ENCODE data around the gene SPAG16.

DNA sequence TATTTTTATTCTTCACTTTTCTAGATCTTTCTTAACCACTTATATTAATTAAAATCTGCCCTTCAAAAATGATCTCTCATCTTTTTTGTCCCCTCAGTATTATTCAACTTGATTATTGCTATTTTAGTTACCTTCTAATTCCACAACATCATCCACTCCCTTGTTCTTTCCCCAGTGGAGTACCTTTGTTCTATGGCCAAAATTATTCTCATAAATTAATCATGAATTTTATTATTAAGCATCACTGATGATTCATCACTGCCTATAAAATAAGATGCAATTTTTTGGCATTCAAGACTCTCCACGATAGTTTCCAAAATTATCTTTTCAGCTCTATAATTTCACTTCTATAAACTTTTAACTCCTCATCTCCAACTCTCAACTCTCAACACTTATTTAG is 505.7 kb downstream of the SPAG16 start:
- TF ChIP-seq EZH2phosphoT487 (IDR thresholded peaks at IDR 0.05; ENCODE audit: insufficient read depth, low read depth) (no peak), EZH2 (IDR thresholded peaks at IDR 0.05; ENCODE audit: insufficient read depth, poor library complexity, severe bottlenecking) (no peak)

All from GM23248 (cell line).